ENCODE results near the gene ZMYND8. TPM values are rescaled to one million over a fixed set of nuclear protein-coding genes. Genes with fewer than 3 reads are reported as not detected.

ZMYND8 gene
- total RNA-seq, 1 donor = 18.8 TPM

GRCh38 chr20:47358039-47358671, 1.7 kb upstream of the ZMYND8 start:
- no peaks in the 10 kb centered on the region for H4K20me1 ChIP-seq (ENCODE audit: insufficient read depth, low read length)
- no peaks in the 10 kb centered on the region for H3K9me3 ChIP-seq (ENCODE audit: low read depth, low read length)
- H2AFZ ChIP-seq (ENCODE audit: low read length) = peak overlapping the region; percentile 77
- H3K4me2 ChIP-seq (ENCODE audit: insufficient read depth, low read length) = peak overlapping the region; percentile 61
- peak overlapping the region; percentile 45 for H3K4me3 ChIP-seq (ENCODE audit: insufficient read depth, low read length)
- no peak for DNase-seq (ENCODE audit: insufficient read length, low spot score, missing footprints)
- H3K79me2 ChIP-seq (ENCODE audit: insufficient read depth, low read length) = peaks cover 35% of the 10 kb centered on the region
- TF ChIP-seq CTCF (IDR thresholded peaks at IDR 0.05; ENCODE audit: extremely low read depth, low read depth, low read length) = no peak
- no peaks in the 10 kb centered on the region for H3K27me3 ChIP-seq (ENCODE audit: insufficient read depth, low read length)
- peaks cover 83% of the 10 kb centered on the region for H3K4me1 ChIP-seq (ENCODE audit: insufficient read depth, low read length)
- no peaks in the 10 kb centered on the region for H3K36me3 ChIP-seq (ENCODE audit: insufficient read depth, low read length)
- H3K27ac ChIP-seq (ENCODE audit: low read depth, low read length) = peak overlapping the region; percentile 97

GRCh38 chr20:47357296-47358038, 968 bp upstream of the ZMYND8 start:
- no peak for TF ChIP-seq CTCF (IDR thresholded peaks at IDR 0.05; ENCODE audit: extremely low read depth, low read depth, low read length)
- H3K27me3 ChIP-seq (ENCODE audit: insufficient read depth, low read length) = no peaks in the 10 kb centered on the region
- H3K36me3 ChIP-seq (ENCODE audit: insufficient read depth, low read length) = no peaks in the 10 kb centered on the region
- no peak overlapping the region for H3K4me3 ChIP-seq (ENCODE audit: insufficient read depth, low read length)
- peaks cover 42% of the 10 kb centered on the region for H3K79me2 ChIP-seq (ENCODE audit: insufficient read depth, low read length)
- no peaks in the 10 kb centered on the region for H4K20me1 ChIP-seq (ENCODE audit: insufficient read depth, low read length)
- peaks cover 90% of the 10 kb centered on the region for H3K4me1 ChIP-seq (ENCODE audit: insufficient read depth, low read length)
- peak overlapping the region; percentile 97 for H3K27ac ChIP-seq (ENCODE audit: low read depth, low read length)
- H2AFZ ChIP-seq (ENCODE audit: low read length) = peak overlapping the region; percentile 77
- DNase-seq (ENCODE audit: insufficient read length, low spot score, missing footprints) = peak; percentile 87
- no peaks in the 10 kb centered on the region for H3K9me3 ChIP-seq (ENCODE audit: low read depth, low read length)
- peak overlapping the region; percentile 23 for H3K4me2 ChIP-seq (ENCODE audit: insufficient read depth, low read length)

GRCh38 chr20:47356220-47356525, 326 bp downstream of the ZMYND8 start:
- H3K79me2 ChIP-seq (ENCODE audit: insufficient read depth, low read length) = peaks cover 55% of the 10 kb centered on the region
- peaks cover 99% of the 10 kb centered on the region for H3K4me1 ChIP-seq (ENCODE audit: insufficient read depth, low read length)
- H3K9me3 ChIP-seq (ENCODE audit: low read depth, low read length) = no peaks in the 10 kb centered on the region
- H3K27ac ChIP-seq (ENCODE audit: low read depth, low read length) = peak overlapping the region; percentile 97
- no peaks in the 10 kb centered on the region for H4K20me1 ChIP-seq (ENCODE audit: insufficient read depth, low read length)
- no peaks in the 10 kb centered on the region for H3K36me3 ChIP-seq (ENCODE audit: insufficient read depth, low read length)
- H3K4me2 ChIP-seq (ENCODE audit: insufficient read depth, low read length) = peak overlapping the region; percentile 86
- DNase-seq (ENCODE audit: insufficient read length, low spot score, missing footprints) = no peak
- H2AFZ ChIP-seq (ENCODE audit: low read length) = peak overlapping the region; percentile 38
- TF ChIP-seq CTCF (IDR thresholded peaks at IDR 0.05; ENCODE audit: extremely low read depth, low read depth, low read length) = no peak
- peak overlapping the region; percentile 24 for H3K4me3 ChIP-seq (ENCODE audit: insufficient read depth, low read length)
- no peaks in the 10 kb centered on the region for H3K27me3 ChIP-seq (ENCODE audit: insufficient read depth, low read length)

GRCh38 chr20:47355489-47356219, 845 bp downstream of the ZMYND8 start:
- H4K20me1 ChIP-seq (ENCODE audit: insufficient read depth, low read length) = no peaks in the 10 kb centered on the region
- H3K4me2 ChIP-seq (ENCODE audit: insufficient read depth, low read length) = peak overlapping the region; percentile 86
- no peaks in the 10 kb centered on the region for H3K9me3 ChIP-seq (ENCODE audit: low read depth, low read length)
- peaks cover 60% of the 10 kb centered on the region for H3K79me2 ChIP-seq (ENCODE audit: insufficient read depth, low read length)
- H3K4me3 ChIP-seq (ENCODE audit: insufficient read depth, low read length) = peak overlapping the region; percentile 56
- H3K36me3 ChIP-seq (ENCODE audit: insufficient read depth, low read length) = no peaks in the 10 kb centered on the region
- H3K27ac ChIP-seq (ENCODE audit: low read depth, low read length) = peak overlapping the region; percentile 97
- no peak for TF ChIP-seq CTCF (IDR thresholded peaks at IDR 0.05; ENCODE audit: extremely low read depth, low read depth, low read length)
- DNase-seq (ENCODE audit: insufficient read length, low spot score, missing footprints) = no peak
- no peaks in the 10 kb centered on the region for H3K27me3 ChIP-seq (ENCODE audit: insufficient read depth, low read length)
- H3K4me1 ChIP-seq (ENCODE audit: insufficient read depth, low read length) = peaks cover 99% of the 10 kb centered on the region
- peak overlapping the region; percentile 43 for H2AFZ ChIP-seq (ENCODE audit: low read length)
